A549 (cell line): ENCODE measurements around the gene HNRNPUL1. TPM values are rescaled to one million over a fixed set of nuclear protein-coding genes. Genes with fewer than 3 reads are reported as not detected.

Experiments
- ATAC-seq, 2 experiments: fragments of 200-7000 bp in 1 of 2; fragments of >200 bp in 1 of 2; cut with Nextera tagmentation in 1 of 2; cut with Tn5 transposase in 1 of 2; 3 replicates each; pipeline versions ENCODE4 v1.8.0 to v1.9.1; 2018 to 2020; ENCODE audit warnings: mild to moderate bottlenecking in 1 of 2, moderate library complexity in 1 of 2
- CTCF ChIA-PET: fragments of 300-600 bp; sonication (Branson Sonifier 250); formaldehyde crosslinking; extraction: SDS; loops from one replicate; lab custom pipeline; 2021; ENCODE audit warnings: antibody characterized with exemption, inconsistent platforms; lab: Yijun Ruan, JAX
- POLR2A ChIA-PET: fragments of 350-600 bp; formaldehyde crosslinking; extraction: SDS; loops from one replicate; lab custom pipeline; 2021; ENCODE audit warnings: antibody characterized with exemption, inconsistent platforms; lab: Yijun Ruan, JAX
- DNase-seq, 2 experiments: peaks; one replicate each; pipeline versions ENCODE4 v3.0.0 to v3.0.0-alpha.2; 2011 to 2016; ENCODE audit warnings: low read depth in 1 of 2, low spot score in 1 of 2
- FAIRE-seq: peaks from 2 replicates; lab custom pipeline; 2011; peaks lifted over from hg19 to GRCh38; lab: Jason Lieb, UNC
- H3K27ac ChIP-seq, 2 experiments: fragments of >200 bp; sonication (Bioruptor Twin); formaldehyde crosslinking; 3 replicates each; pipeline ENCODE4 v1.5.1; 2016 to 2017
- H3K4me1 ChIP-seq: fragments of >200 bp; sonication (Bioruptor Twin); formaldehyde crosslinking; 3 replicates; pipeline ENCODE4 v1.6.1; 2016
- H3K4me2 ChIP-seq: fragments of >200 bp; sonication (Bioruptor Twin); formaldehyde crosslinking; 3 replicates; pipeline ENCODE4 v1.6.1; 2016
- H3K4me3 ChIP-seq: fragments of >200 bp; sonication (Bioruptor Twin); formaldehyde crosslinking; 3 replicates; pipeline ENCODE4 v1.5.1; 2016
- H3K9me3 ChIP-seq: fragments of >200 bp; sonication (Bioruptor Twin); formaldehyde crosslinking; 3 replicates; pipeline ENCODE4 v1.6.1; 2016
- BCL3 ChIP-seq: fragments of >200 bp; sonication (Bioruptor Twin); formaldehyde crosslinking; IDR thresholded peaks from 3 replicates; pipeline ENCODE4 v1.6.1; 2016
- BHLHE40 ChIP-seq: IDR thresholded peaks from 2 replicates; pipeline ENCODE4 v1.6.1; 2012; ENCODE audit warnings: low read depth, low read length, inconsistent platforms
- CHD4 ChIP-seq: fragments of 200-600 bp; sonication (generic); IDR thresholded peaks from 2 replicates; pipeline ENCODE4 v1.6.1; 2016; ENCODE audit warnings: antibody characterized with exemption, mild to moderate bottlenecking, borderline replicate concordance
- CTCF ChIP-seq: fragments of >200 bp; sonication (Bioruptor Twin); formaldehyde crosslinking; IDR thresholded peaks from 3 replicates; pipeline ENCODE4 v1.5.1; 2016
- EHMT2 ChIP-seq: fragments of 200-600 bp; sonication (generic); IDR thresholded peaks from 2 replicates; pipeline ENCODE4 v1.6.1; 2016; ENCODE audit warnings: antibody characterized with exemption, low read depth, mild to moderate bottlenecking, moderate library complexity
- EP300 ChIP-seq, 2 experiments: fragments of >200 bp; sonication (Bioruptor Twin); formaldehyde crosslinking; IDR thresholded peaks; 2 replicates in 1 of 2; 3 replicates in 1 of 2; pipeline ENCODE4 v1.6.1; 2016 to 2017
- FOSB ChIP-seq: fragments of 250-450 bp; sonication (Bioruptor Pico); IDR thresholded peaks from 2 replicates; pipeline ENCODE4 v1.5.0; 2020; ENCODE audit warnings: mild to moderate bottlenecking, moderate library complexity
- GATA3 ChIP-seq: IDR thresholded peaks from 2 replicates; pipeline ENCODE4 v1.6.1; 2012; ENCODE audit warnings: borderline replicate concordance
- HDAC2 ChIP-seq: fragments of 200-600 bp; sonication (generic); IDR thresholded peaks from 2 replicates; pipeline ENCODE4 v1.6.1; 2016
- HES2 ChIP-seq: fragments of >200 bp; sonication (Bioruptor Twin); formaldehyde crosslinking; IDR thresholded peaks from 2 replicates; pipeline ENCODE4 v1.6.1; 2016
- HOXA7 ChIP-seq: fragments of 250-450 bp; sonication (Bioruptor Pico); IDR thresholded peaks from 2 replicates; pipeline ENCODE4 v1.5.0; 2020; ENCODE audit warnings: mild to moderate bottlenecking, moderate library complexity
- HOXB13 ChIP-seq: fragments of 250-450 bp; sonication (Bioruptor Pico); IDR thresholded peaks from 2 replicates; pipeline ENCODE4 v1.5.0; 2020; ENCODE audit warnings: low read depth, mild to moderate bottlenecking, moderate library complexity
- JUN ChIP-seq, 2 experiments: fragments of >200 bp; sonication (Bioruptor Twin); formaldehyde crosslinking; IDR thresholded peaks; 2 replicates in 1 of 2; 3 replicates in 1 of 2; pipeline ENCODE4 v1.6.1; 2016 to 2017
- KDM1A ChIP-seq: fragments of 200-600 bp; sonication (generic); IDR thresholded peaks from 2 replicates; pipeline ENCODE4 v1.6.1; 2016; ENCODE audit warnings: low read depth, mild to moderate bottlenecking
- MAFK ChIP-seq: fragments of 450-650 bp; IDR thresholded peaks from 2 replicates; pipeline ENCODE4 v1.6.1; 2014; ENCODE audit not compliant: partially characterized antibody
- MAX ChIP-seq: IDR thresholded peaks from 2 replicates; pipeline ENCODE4 v1.6.1; 2012
- MAZ ChIP-seq: fragments of 150-350 bp; IDR thresholded peaks from 2 replicates; pipeline ENCODE4 v1.6.1; 2014; ENCODE audit warnings: antibody characterized with exemption, low read depth, low read length, borderline replicate concordance
- NR3C1 ChIP-seq: fragments of >200 bp; sonication (Bioruptor Twin); formaldehyde crosslinking; IDR thresholded peaks from 3 replicates; pipeline ENCODE4 v1.6.1; 2017
- PBX3 ChIP-seq: IDR thresholded peaks from 2 replicates; pipeline ENCODE4 v1.6.1; 2012
- POLR2A ChIP-seq: IDR thresholded peaks from 2 replicates; pipeline ENCODE4 v1.6.1; 2012; ENCODE audit warnings: mild to moderate bottlenecking, low read length
- RAD21 ChIP-seq, 2 experiments: fragments of >200 bp in 1 of 2; sonication (Bioruptor Twin) in 1 of 2; formaldehyde crosslinking in 1 of 2; IDR thresholded peaks in 1 of 2; conservative IDR thresholded peaks in 1 of 2; 2 replicates in 1 of 2; 3 replicates in 1 of 2; pipeline ENCODE4 v1.6.1; 2012 to 2018; ENCODE audit warnings: inconsistent platforms in 1 of 2
- RCOR1 ChIP-seq: fragments of 150-350 bp; IDR thresholded peaks from 2 replicates; pipeline ENCODE4 v1.6.1; 2014; ENCODE audit warnings: antibody characterized with exemption, low read length, low read depth
- REST ChIP-seq: fragments of 200-600 bp; sonication (generic); IDR thresholded peaks from 2 replicates; pipeline ENCODE4 v1.6.1; 2016; ENCODE audit warnings: antibody characterized with exemption, mild to moderate bottlenecking, moderate library complexity
- RFX5 ChIP-seq: fragments of 450-650 bp; IDR thresholded peaks from 2 replicates; pipeline ENCODE4 v1.7.1; 2014; ENCODE audit warnings: antibody characterized with exemption, mild to moderate bottlenecking, moderate library complexity
- SREBF2 ChIP-seq: fragments of 450-650 bp; IDR thresholded peaks from 2 replicates; pipeline ENCODE4 v1.6.1; 2014; ENCODE audit warnings: mild to moderate bottlenecking, moderate library complexity
- ZFP36 ChIP-seq: fragments of 450-650 bp; IDR thresholded peaks from 2 replicates; pipeline ENCODE4 v1.6.1; 2014; ENCODE audit warnings: borderline replicate concordance; ENCODE audit not compliant: partially characterized antibody
- ZNF302 ChIP-seq: fragments of 250-450 bp; sonication (Bioruptor Pico); IDR thresholded peaks from 2 replicates; pipeline ENCODE4 v1.9.0; 2021; ENCODE audit warnings: inconsistent platforms, mild to moderate bottlenecking, moderate library complexity
- ZSCAN20 ChIP-seq: fragments of 250-450 bp; sonication (Bioruptor Pico); IDR thresholded peaks from 2 replicates; pipeline ENCODE4 v1.8.0; 2022; ENCODE audit warnings: mild to moderate bottlenecking, moderate library complexity
- WGBS: methylation state at CpG from one replicate; pipeline ENCODE4 v1.1.6; 2017; ENCODE audit errors: missing lambda C conversion rate; 5-methylcytosine and 5-hydroxymethylcytosine counted together
- polyA plus RNA-seq, 4 experiments: library from polyadenylated mRNA; depleted of rRNA in 3 of 4; stranded (reverse); fragments of >200 nt; fragmentation: RNase III in 1 of 4; extraction: RNeasy Plus Mini Kit Qiagen cat#74134 plus additional on column Dnase treatment in 1 of 4; gene quantifications; 2 replicates in 3 of 4; 3 replicates in 1 of 4; pipeline ENCODE4 v1.2.3, GENCODE V29; 2011 to 2017

HNRNPUL1 gene
- polyA plus RNA-seq, 2 of the 4 experiments (the other 2 are of a cell fraction): 89.5 to 278 TPM

- TF ChIP-seq RCOR1: peak; percentile 79; the same call in 1 of the 2 replicates
- TF ChIP-seq BCL3: no peak
- TF ChIP-seq RFX5: no peak
- TF ChIP-seq ZFP36: peak; percentile 92
- TF ChIP-seq, all 56 proteins: peak for 2
- peak overlapping the region in 1 of 2 experiments; percentile 5; a peak in 1 of 6 replicates for H3K27ac ChIP-seq
- H3K4me1 ChIP-seq: peaks cover 6% of the 10 kb centered on the region; the same call in 2 of the 3 replicates
- DNase-seq (no peak), FAIRE-seq (no peak), ATAC-seq (no peak)
- H3K9me3 ChIP-seq: no peaks in the 10 kb centered on the region
- H3K4me2 ChIP-seq: no peak overlapping the region
- ChIA-PET POLR2A (interaction anchor here (1.7 kb wide), 1 partner anchor 7 kb away, joined by 6 read pairs; no protein-coding TSS in a partner anchor), CTCF (interaction anchor here (0.9 to 9.4 kb wide), 4 partner anchors 15 to 75 kb away, joined by 3 to 119 read pairs (median 58); partner anchors contain the start of gene HNRNPUL1)
- no peak overlapping the region for H3K4me3 ChIP-seq
- 92% methylated on average over 4 of the region's 4 CpGs for WGBS
Measured at GRCh38 chr19:41233748-41234240, 30.4 kb upstream of the HNRNPUL1 start.

GRCh38 chr19:41234512-41235168 is 29.5 kb upstream of the HNRNPUL1 start:
- no peaks in the 10 kb centered on the region for H3K9me3 ChIP-seq
- peaks cover 1% of the 10 kb centered on the region; the same call in 2 of the 3 replicates for H3K4me1 ChIP-seq
- ATAC-seq: no peak
- ChIA-PET POLR2A (interaction anchor here (1.7 kb wide), 1 partner anchor 8 kb away, joined by 6 read pairs; no protein-coding TSS in a partner anchor), CTCF (interaction anchor here (0.7 to 9.4 kb wide), 8 partner anchors 8 to 74 kb away, joined by 4 to 119 read pairs (median 5); partner anchors contain the start of gene HNRNPUL1)
- peak; percentile 98 for FAIRE-seq
- H3K27ac ChIP-seq: no peak overlapping the region
- no peak for DNase-seq
- WGBS: 89% methylated on average over 8 of the region's 8 CpGs
- no peak overlapping the region for H3K4me2 ChIP-seq
- H3K4me3 ChIP-seq: no peak overlapping the region
- TF ChIP-seq ZFP36 (peak; percentile 94), REST (no peak), FOSB (CRISPR knock-in tag) (0 out of 2 replicates have a peak, but pooled peaks have one; percentile 63), SREBF2 (no peak), CHD4 (no peak; the same call in 1 of the 2 replicates), EHMT2 (no peak), MAFK (no peak), CTCF (no peak), RCOR1 (0 out of 2 replicates have a peak, but pooled peaks have one; percentile 58), GATA3 (no peak), RAD21 (conservative IDR thresholded peaks at IDR 0.05 in 1 of 2, IDR thresholded peaks at IDR 0.05 in 1 of 2) (no peak), KDM1A (peak; percentile 94), PBX3 (no peak), POLR2A (no peak), EP300 (IDR thresholded peaks at IDR 0.05) (no peak), ZSCAN20 (CRISPR knock-in tag) (no peak), MAX (no peak), HOXB13 (CRISPR knock-in tag) (no peak), HOXA7 (CRISPR knock-in tag) (peak; percentile 75; the same call in 1 of the 2 replicates), NR3C1 (no peak), JUN (IDR thresholded peaks at IDR 0.05) (peak; percentile 38 to 43; a peak in 1 of 5 replicates), MAZ (no peak), HDAC2 (peak; percentile 91), BHLHE40 (no peak), HES2 (no peak), ZNF302 (no peak)
